Kidney (tissue), 14 donors: ENCODE measurements around the gene MYO9B. TPM values are rescaled to one million over a fixed set of nuclear protein-coding genes. Genes with fewer than 3 reads are reported as not detected.

ENCODE experiments used
- DNase-seq, 5 donors: peaks; one replicate each; pipeline ENCODE4 v3.0.0-alpha.2; 2013 to 2020
- FAIRE-seq: peaks from 2 replicates; lab custom pipeline; 2012; peaks lifted over from hg19 to GRCh38; lab: Jason Lieb, UNC
- H3K27ac ChIP-seq, 2 donors: one replicate each; pipeline ENCODE4 v1.7.0; 2013; ENCODE audit warnings: low read depth in 2 of 2, low read length in 2 of 2, inconsistent platforms in 1 of 2
- H3K27me3 ChIP-seq: one replicate; pipeline ENCODE4 v1.7.1; 2013; ENCODE audit warnings: low read length, inconsistent platforms; ENCODE audit not compliant: control insufficient read depth, insufficient read depth
- H3K36me3 ChIP-seq, 3 donors: one replicate each; pipeline versions ENCODE4 v1.7.0 to v1.7.1; 2013; ENCODE audit warnings: low read length in 3 of 3, control low read depth in 1 of 3, inconsistent platforms in 1 of 3; ENCODE audit not compliant: insufficient read depth in 3 of 3, control insufficient read depth in 2 of 3
- H3K4me1 ChIP-seq, 3 donors: one replicate each; pipeline versions ENCODE4 v1.7.0 to v1.7.1; 2013; ENCODE audit warnings: low read length in 3 of 3, inconsistent platforms in 1 of 3, low read depth in 1 of 3; ENCODE audit not compliant: control insufficient read depth in 2 of 3, insufficient read depth in 2 of 3
- H3K4me3 ChIP-seq, 3 donors: one replicate each; pipeline versions ENCODE4 v1.7.0 to v1.8.1; 2013; ENCODE audit warnings: low read length in 3 of 3, control low read depth in 1 of 3, inconsistent platforms in 1 of 3
- H3K9ac ChIP-seq, 3 donors: one replicate each; pipeline versions ENCODE4 v1.7.0 to v1.7.1; 2013; ENCODE audit warnings: low read length in 3 of 3, control low read depth in 1 of 3, inconsistent platforms in 1 of 3
- H3K9me3 ChIP-seq, 3 donors: one replicate each; pipeline versions ENCODE4 v1.7.0 to v1.7.1; 2013; ENCODE audit warnings: low read length in 3 of 3, control low read depth in 1 of 3, inconsistent platforms in 1 of 3; ENCODE audit not compliant: control insufficient read depth in 2 of 3, insufficient read depth in 1 of 3
- intact Hi-C: fragments of 100-400 bp; cut with DNase I; formaldehyde crosslinking; loops from one replicate; pipeline ENCODE4 v1.11.1; 2022
- polyA plus RNA-seq: library from polyadenylated mRNA; stranded (reverse); fragments of 350-450 nt; fragmentation: Illumina TruSeq; extraction: RNeasy Lipid Tissue Mini Kit (QIAGEN cat#74804); gene quantifications from one replicate; pipeline ENCODE4 v1.2.3, GENCODE V29; 2014; ENCODE audit warnings: low read depth, low replicate concordance; ENCODE audit not compliant: insufficient read depth
- total RNA-seq: library from RNA; stranded (reverse); fragmentation: NEBNext Ultra II Directional; extraction: Animal tissue kit (Norgen Biotek cat#: 25700); gene quantifications from one replicate; pipeline ENCODE4 v1.2.1, GENCODE V29; 2021
- TF ChIP-seq, protein P1 (sequence below): IDR thresholded peaks from 3 replicates; pipeline ENCODE4 v1.5.1; 2012; ENCODE audit warnings: mild to moderate bottlenecking, moderate library complexity, borderline replicate concordance; ENCODE audit not compliant: insufficient read depth; ENCODE audit errors: extremely low read depth
- donor health status: control.
- donor health status: control.
- donor health status: control.
- donor health status: control.
- donor health status: control.
- donor health status: DM: yes; HTN: yes; CAD: no.
- donor health status: Normal renal cell carcinoma (clear cell type).

MYO9B gene
- total and polyA plus RNA-seq, 2 donors from 2014 or later: 14.7 to 68.1 TPM

GRCh38 chr19:17260842-17261325 lies 185.3 kb downstream of the MYO9B start:
- no peak overlapping the region for H3K27ac ChIP-seq
- FAIRE-seq (no peak), DNase-seq (peak; percentile 80 to 92 (median 85))
- intact Hi-C loops: no loop called here
- no peaks in the 10 kb centered on the region for H3K36me3 ChIP-seq
- H3K27me3 ChIP-seq: no peaks in the 10 kb centered on the region
- peaks cover 0 to 2% (median 0%) of the 10 kb centered on the region in 3 donors for H3K4me1 ChIP-seq
- no peak overlapping the region for H3K9ac ChIP-seq
- H3K4me3 ChIP-seq: no peak overlapping the region
- TF ChIP-seq, protein P1, sequence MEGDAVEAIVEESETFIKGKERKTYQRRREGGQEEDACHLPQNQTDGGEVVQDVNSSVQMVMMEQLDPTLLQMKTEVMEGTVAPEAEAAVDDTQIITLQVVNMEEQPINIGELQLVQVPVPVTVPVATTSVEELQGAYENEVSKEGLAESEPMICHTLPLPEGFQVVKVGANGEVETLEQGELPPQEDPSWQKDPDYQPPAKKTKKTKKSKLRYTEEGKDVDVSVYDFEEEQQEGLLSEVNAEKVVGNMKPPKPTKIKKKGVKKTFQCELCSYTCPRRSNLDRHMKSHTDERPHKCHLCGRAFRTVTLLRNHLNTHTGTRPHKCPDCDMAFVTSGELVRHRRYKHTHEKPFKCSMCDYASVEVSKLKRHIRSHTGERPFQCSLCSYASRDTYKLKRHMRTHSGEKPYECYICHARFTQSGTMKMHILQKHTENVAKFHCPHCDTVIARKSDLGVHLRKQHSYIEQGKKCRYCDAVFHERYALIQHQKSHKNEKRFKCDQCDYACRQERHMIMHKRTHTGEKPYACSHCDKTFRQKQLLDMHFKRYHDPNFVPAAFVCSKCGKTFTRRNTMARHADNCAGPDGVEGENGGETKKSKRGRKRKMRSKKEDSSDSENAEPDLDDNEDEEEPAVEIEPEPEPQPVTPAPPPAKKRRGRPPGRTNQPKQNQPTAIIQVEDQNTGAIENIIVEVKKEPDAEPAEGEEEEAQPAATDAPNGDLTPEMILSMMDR: peak; percentile 88
- H3K9me3 ChIP-seq: peaks cover 0 to 9% (median 0%) of the 10 kb centered on the region in 3 donors

DNA sequence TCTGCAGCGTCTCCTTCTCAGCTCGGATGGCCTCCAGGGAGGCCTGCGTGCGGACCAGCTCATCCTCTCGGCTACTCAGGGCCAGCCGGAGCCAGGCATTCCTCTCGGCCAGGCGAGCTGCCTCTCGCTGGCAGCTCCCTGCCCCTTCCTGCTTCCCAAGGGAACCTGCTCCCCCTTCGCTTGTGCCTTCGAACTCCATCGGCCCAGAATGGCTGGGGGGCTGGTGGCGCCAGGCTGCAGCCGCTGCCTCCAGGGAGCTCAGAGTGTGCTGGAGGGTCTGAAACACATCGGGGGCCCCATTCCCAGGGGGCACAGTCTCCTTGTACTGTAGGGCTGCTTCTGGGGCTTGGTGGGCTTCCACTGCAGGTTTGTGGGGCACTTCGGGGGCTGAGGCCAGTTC lies 187.0 kb downstream of the MYO9B start:
- Histone ChIP-seq H3K27ac (no peak overlapping the region), H3K9ac (no peak overlapping the region), H3K4me3 (no peak overlapping the region), H3K36me3 (no peaks in the 10 kb centered on the region), H3K4me1 (peaks cover 0 to 2% (median 0%) of the 10 kb centered on the region in 3 donors), H3K9me3 (peaks cover 0 to 9% (median 0%) of the 10 kb centered on the region in 3 donors), H3K27me3 (no peaks in the 10 kb centered on the region)
- no peak for FAIRE-seq
- intact Hi-C loops: no loop called here
- no peak for DNase-seq
- TF ChIP-seq, protein P1: no peak

Other genes with a start within 250 kb of the MYO9B start
- gene SIN3B, start 246.4 kb upstream of the MYO9B start, total RNA-seq: 62.0 TPM
- gene SIN3B, start 246.4 kb upstream of the MYO9B start, polyA plus RNA-seq: 12.2 TPM
- gene F2RL3, start 186.8 kb upstream of the MYO9B start, total RNA-seq: 3.2 TPM
- gene F2RL3, start 186.8 kb upstream of the MYO9B start, polyA plus RNA-seq: 1.4 TPM
- gene CPAMD8, start 49.0 kb upstream of the MYO9B start, total RNA-seq: 64.1 TPM
- gene CPAMD8, start 49.0 kb upstream of the MYO9B start, polyA plus RNA-seq: 22.0 TPM
- gene HAUS8, start 325 bp upstream of the MYO9B start, total RNA-seq: 6.9 TPM
- 5.2 TPM for gene HAUS8, start 325 bp upstream of the MYO9B start, polyA plus RNA-seq
- 26.0 TPM for gene USE1, start 139.6 kb downstream of the MYO9B start, total RNA-seq
- gene USE1, start 139.6 kb downstream of the MYO9B start, polyA plus RNA-seq: 52.6 TPM
- 35.3 TPM for gene OCEL1, start 150.4 kb downstream of the MYO9B start, total RNA-seq
- gene OCEL1, start 150.4 kb downstream of the MYO9B start, polyA plus RNA-seq: 80.1 TPM
- 46.8 TPM for gene NR2F6, start 170.1 kb downstream of the MYO9B start, total RNA-seq
- gene NR2F6, start 170.1 kb downstream of the MYO9B start, polyA plus RNA-seq: 60.2 TPM
- gene USHBP1, start 189.0 kb downstream of the MYO9B start, total RNA-seq: 8.9 TPM
- gene USHBP1, start 189.0 kb downstream of the MYO9B start, polyA plus RNA-seq: 7.2 TPM
- 69.4 TPM for gene BABAM1, start 191.7 kb downstream of the MYO9B start, total RNA-seq
- 105 TPM for gene BABAM1, start 191.7 kb downstream of the MYO9B start, polyA plus RNA-seq
- gene ANKLE1, start 206.1 kb downstream of the MYO9B start, total RNA-seq: 0.54 TPM
- not detected for gene ANKLE1, start 206.1 kb downstream of the MYO9B start, polyA plus RNA-seq
- gene ABHD8, start 227.6 kb downstream of the MYO9B start, total RNA-seq: 9.6 TPM
- 20.0 TPM for gene ABHD8, start 227.6 kb downstream of the MYO9B start, polyA plus RNA-seq
- gene MRPL34, start 230.1 kb downstream of the MYO9B start, total RNA-seq: 59.3 TPM
- gene MRPL34, start 230.1 kb downstream of the MYO9B start, polyA plus RNA-seq: 369 TPM
- 27.7 TPM for gene DDA1, start 233.8 kb downstream of the MYO9B start, total RNA-seq
- 35.9 TPM for gene DDA1, start 233.8 kb downstream of the MYO9B start, polyA plus RNA-seq